Neural progenitor cell (in vitro differentiated cells): ENCODE data around the gene ZSCAN2. TPM values are rescaled to one million over a fixed set of nuclear protein-coding genes. Genes with fewer than 3 reads are reported as not detected.

Source experiments
- DNase-seq: peaks from one replicate; pipeline ENCODE4 v3.0.0-alpha.2; 2016; ENCODE audit warnings: low spot score
- H2AFZ ChIP-seq: fragments of 200-600 bp; sonication (generic); replicated peaks from 2 replicates; pipeline ENCODE4 v1.6.1; 2016; ENCODE audit warnings: antibody characterized with exemption
- H3F3A ChIP-seq: fragments of 200-600 bp; sonication (generic); 2 replicates; pipeline ENCODE4 v1.6.1; 2016; ENCODE audit warnings: antibody characterized with exemption, low read depth
- H3K27ac ChIP-seq: fragments of 200-600 bp; sonication (generic); 2 replicates; pipeline ENCODE4 v1.5.1; 2016; ENCODE audit warnings: mild to moderate bottlenecking
- H3K27me3 ChIP-seq: fragments of 200-600 bp; sonication (generic); 2 replicates; pipeline ENCODE4 v1.6.1; 2016; ENCODE audit warnings: mild to moderate bottlenecking, moderate library complexity
- H3K36me3 ChIP-seq: fragments of 200-600 bp; sonication (generic); 2 replicates; pipeline ENCODE4 v1.5.1; 2016
- H3K4me1 ChIP-seq: fragments of 200-600 bp; sonication (generic); 2 replicates; pipeline ENCODE4 v1.6.1; 2016; ENCODE audit warnings: mixed run types
- H3K4me2 ChIP-seq: fragments of 200-600 bp; sonication (generic); 2 replicates; pipeline ENCODE4 v1.6.1; 2016
- H3K4me3 ChIP-seq: fragments of 200-600 bp; sonication (generic); 2 replicates; pipeline ENCODE4 v1.5.1; 2016
- H3K79me2 ChIP-seq: fragments of 200-600 bp; sonication (generic); 2 replicates; pipeline ENCODE4 v1.6.1; 2016; ENCODE audit warnings: low read depth
- H3K9ac ChIP-seq: fragments of 200-600 bp; sonication (generic); 2 replicates; pipeline ENCODE4 v1.6.1; 2016
- H3K9me3 ChIP-seq: fragments of 200-600 bp; sonication (generic); 2 replicates; pipeline ENCODE4 v1.5.1; 2016; ENCODE audit warnings: low read depth
- H4K20me1 ChIP-seq: fragments of 200-600 bp; sonication (generic); 2 replicates; pipeline ENCODE4 v1.6.1; 2016; ENCODE audit warnings: low read depth
- H3K27ac Mint-ChIP-seq: 3 replicates; pipeline ENCODE4 v1.8.0; 2021; ENCODE audit warnings: mixed read lengths
- H3K27me3 Mint-ChIP-seq: 2 replicates; pipeline ENCODE4 v1.8.0; 2022; ENCODE audit warnings: low read depth, mild to moderate bottlenecking, inconsistent platforms, moderate library complexity, mixed read lengths; ENCODE audit not compliant: insufficient read depth
- H3K36me3 Mint-ChIP-seq: 3 replicates; pipeline ENCODE4 v1.8.0; 2021; ENCODE audit warnings: mixed read lengths
- H3K4me1 Mint-ChIP-seq: 3 replicates; pipeline ENCODE4 v1.8.0; 2021; ENCODE audit warnings: mixed read lengths
- H3K4me3 Mint-ChIP-seq: 3 replicates; pipeline ENCODE4 v1.8.0; 2021; ENCODE audit warnings: mild to moderate bottlenecking, moderate library complexity, mixed read lengths
- H3K9me3 Mint-ChIP-seq: 3 replicates; pipeline ENCODE4 v1.8.0; 2020; ENCODE audit warnings: mixed read lengths
- EZH2 ChIP-seq: fragments of 200-600 bp; sonication (generic); IDR thresholded peaks from 2 replicates; pipeline ENCODE4 v1.6.1; 2017; ENCODE audit warnings: antibody characterized with exemption, mild to moderate bottlenecking, moderate library complexity
- EZH2phosphoT487 ChIP-seq: fragments of 200-600 bp; sonication (generic); IDR thresholded peaks from 2 replicates; pipeline ENCODE4 v1.6.1; 2017; ENCODE audit warnings: antibody characterized with exemption
- total RNA-seq: library from RNA; depleted of rRNA; stranded (reverse); fragments of >200 nt; gene quantifications from 2 replicates; pipeline ENCODE4 v1.2.3, GENCODE V29; 2015; ENCODE audit warnings: low replicate concordance
- TF ChIP-seq, protein P1 (sequence below): fragments of 200-600 bp; sonication (generic); IDR thresholded peaks from 2 replicates; pipeline ENCODE4 v1.5.1; 2017; ENCODE audit warnings: antibody characterized with exemption, mild to moderate bottlenecking

The ZSCAN2 gene
- total RNA-seq, 1 donor from 2014 or later: 6.7 TPM

DNA sequence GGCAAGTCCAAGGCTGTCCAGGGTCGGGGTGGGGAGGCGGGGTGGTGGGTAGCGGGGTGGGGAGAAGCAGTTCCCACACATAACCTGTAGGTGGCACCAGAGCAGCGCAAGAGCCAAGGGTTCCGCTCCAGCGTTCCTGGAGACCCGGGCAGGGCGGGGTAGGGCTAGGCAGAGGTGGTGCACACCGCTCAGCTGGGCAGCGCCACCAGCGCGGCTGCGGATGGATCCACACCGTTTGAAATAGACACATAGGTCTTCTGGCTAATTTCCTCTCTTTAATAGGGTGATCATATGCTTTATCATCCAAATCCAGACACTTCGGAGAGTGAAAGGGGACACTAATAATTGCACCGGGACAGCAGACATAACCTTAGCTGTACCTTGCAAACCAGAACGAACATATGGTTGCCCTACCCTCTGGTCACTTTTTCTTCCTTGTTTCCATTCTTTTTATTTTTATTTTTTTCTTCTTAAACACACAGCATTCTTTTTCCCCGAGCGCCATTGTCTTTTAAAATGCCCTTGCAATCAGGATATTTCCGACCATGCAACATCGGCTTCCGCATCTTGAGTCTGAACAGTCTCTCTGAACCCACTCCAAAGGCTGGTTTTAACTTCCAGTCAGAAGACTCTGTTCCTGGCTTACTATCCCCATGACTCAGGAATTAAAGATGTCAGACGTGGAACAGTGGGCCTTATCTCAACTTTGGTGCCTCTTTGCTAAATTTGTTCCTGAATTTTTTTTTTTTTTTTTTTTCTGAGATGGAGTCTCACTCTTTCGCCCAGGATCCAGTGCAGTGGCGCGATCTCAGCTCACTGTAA is 12.5 kb upstream of the ZSCAN2 start:
- Mint-ChIP-seq H3K27ac (no peak overlapping the region), H3K9me3 (no peaks in the 10 kb centered on the region), H3K4me1 (peaks cover 19% of the 10 kb centered on the region), H3K27me3 (peaks cover 6% of the 10 kb centered on the region), H3K36me3 (no peaks in the 10 kb centered on the region), H3K4me3 (no peak overlapping the region)
- Histone ChIP-seq H3F3A (no peaks in the 10 kb centered on the region), H3K79me2 (no peaks in the 10 kb centered on the region), H3K27me3 (peaks cover 23% of the 10 kb centered on the region), H4K20me1 (no peaks in the 10 kb centered on the region), H3K4me3 (peak overlapping the region; percentile 22), H3K9ac (no peak overlapping the region), H3K9me3 (no peaks in the 10 kb centered on the region), H3K36me3 (no peaks in the 10 kb centered on the region), H3K27ac (no peak overlapping the region), H3K4me2 (peak overlapping the region; percentile 69), H2AFZ (no peak overlapping the region), H3K4me1 (no peaks in the 10 kb centered on the region)
- peak; percentile 95 for DNase-seq
- TF ChIP-seq EZH2: no peak
- no peak for TF ChIP-seq EZH2phosphoT487
- TF ChIP-seq, protein P1, sequence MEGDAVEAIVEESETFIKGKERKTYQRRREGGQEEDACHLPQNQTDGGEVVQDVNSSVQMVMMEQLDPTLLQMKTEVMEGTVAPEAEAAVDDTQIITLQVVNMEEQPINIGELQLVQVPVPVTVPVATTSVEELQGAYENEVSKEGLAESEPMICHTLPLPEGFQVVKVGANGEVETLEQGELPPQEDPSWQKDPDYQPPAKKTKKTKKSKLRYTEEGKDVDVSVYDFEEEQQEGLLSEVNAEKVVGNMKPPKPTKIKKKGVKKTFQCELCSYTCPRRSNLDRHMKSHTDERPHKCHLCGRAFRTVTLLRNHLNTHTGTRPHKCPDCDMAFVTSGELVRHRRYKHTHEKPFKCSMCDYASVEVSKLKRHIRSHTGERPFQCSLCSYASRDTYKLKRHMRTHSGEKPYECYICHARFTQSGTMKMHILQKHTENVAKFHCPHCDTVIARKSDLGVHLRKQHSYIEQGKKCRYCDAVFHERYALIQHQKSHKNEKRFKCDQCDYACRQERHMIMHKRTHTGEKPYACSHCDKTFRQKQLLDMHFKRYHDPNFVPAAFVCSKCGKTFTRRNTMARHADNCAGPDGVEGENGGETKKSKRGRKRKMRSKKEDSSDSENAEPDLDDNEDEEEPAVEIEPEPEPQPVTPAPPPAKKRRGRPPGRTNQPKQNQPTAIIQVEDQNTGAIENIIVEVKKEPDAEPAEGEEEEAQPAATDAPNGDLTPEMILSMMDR: peak; percentile 77

DNA sequence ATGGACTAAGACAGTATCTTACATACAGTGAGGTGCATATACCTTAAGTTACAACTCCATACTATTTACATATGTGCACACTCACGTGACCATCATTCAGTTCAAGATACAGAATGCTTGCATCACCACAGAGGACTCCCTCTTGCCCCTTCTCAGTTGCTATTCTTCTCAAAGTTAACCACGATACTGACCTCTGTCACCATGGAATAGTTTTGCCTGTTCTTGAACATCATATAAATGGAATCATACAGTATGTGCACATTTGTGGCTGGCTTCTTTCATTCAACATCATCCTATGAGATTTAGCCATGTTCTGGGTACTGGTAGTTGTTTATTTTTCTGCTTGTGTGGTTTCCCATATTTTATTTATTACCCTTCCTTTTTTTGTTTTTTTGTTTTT is 10.4 kb upstream of the ZSCAN2 start:
- Mint-ChIP-seq H3K36me3 (no peaks in the 10 kb centered on the region), H3K9me3 (peaks cover 8% of the 10 kb centered on the region), H3K4me1 (peaks cover 19% of the 10 kb centered on the region), H3K27ac (no peak overlapping the region), H3K4me3 (no peak overlapping the region), H3K27me3 (peaks cover 7% of the 10 kb centered on the region)
- TF ChIP-seq, protein P1: no peak
- TF ChIP-seq EZH2: no peak
- no peak for TF ChIP-seq EZH2phosphoT487
- no peak for DNase-seq
- no peak overlapping the region for H3K4me2 ChIP-seq
- no peak overlapping the region for H2AFZ ChIP-seq
- no peak overlapping the region for H3K4me3 ChIP-seq
- H3K27me3 ChIP-seq: peaks cover 23% of the 10 kb centered on the region
- no peak overlapping the region for H3K9ac ChIP-seq
- no peak overlapping the region for H3K27ac ChIP-seq
- H3K79me2 ChIP-seq: no peaks in the 10 kb centered on the region
- H4K20me1 ChIP-seq: no peaks in the 10 kb centered on the region
- H3K9me3 ChIP-seq: no peaks in the 10 kb centered on the region
- H3K4me1 ChIP-seq: no peaks in the 10 kb centered on the region
- H3F3A ChIP-seq: no peaks in the 10 kb centered on the region
- H3K36me3 ChIP-seq: no peaks in the 10 kb centered on the region

DNA sequence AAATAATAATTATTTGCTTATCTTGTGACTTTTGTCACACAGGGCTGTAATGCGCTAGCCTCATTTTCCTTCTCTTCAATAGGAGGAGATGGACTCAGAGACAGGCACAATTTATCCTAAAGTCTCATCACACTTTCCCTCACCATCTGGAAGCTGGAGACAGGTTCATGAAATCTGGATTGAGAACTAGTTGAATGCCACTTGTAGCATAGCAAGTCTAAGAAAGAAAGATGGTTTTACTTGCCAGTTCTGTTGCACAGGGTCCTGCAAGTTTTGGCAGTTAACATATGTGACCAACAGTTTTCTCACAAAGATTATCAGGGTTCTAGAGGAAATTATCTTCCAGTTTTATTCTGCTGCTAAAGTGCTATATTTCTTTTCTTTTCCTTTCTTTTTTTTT is 9.0 kb upstream of the ZSCAN2 start:
- DNase-seq: no peak
- Histone ChIP-seq H2AFZ (no peak overlapping the region), H3K36me3 (no peaks in the 10 kb centered on the region), H3K4me1 (no peaks in the 10 kb centered on the region), H3F3A (no peaks in the 10 kb centered on the region), H3K4me3 (no peak overlapping the region), H3K79me2 (no peaks in the 10 kb centered on the region), H4K20me1 (no peaks in the 10 kb centered on the region), H3K9ac (no peak overlapping the region), H3K27ac (no peak overlapping the region), H3K9me3 (no peaks in the 10 kb centered on the region), H3K4me2 (no peak overlapping the region), H3K27me3 (peaks cover 23% of the 10 kb centered on the region)
- Mint-ChIP-seq H3K27ac (no peak overlapping the region), H3K9me3 (peaks cover 8% of the 10 kb centered on the region), H3K36me3 (no peaks in the 10 kb centered on the region), H3K4me1 (peaks cover 9% of the 10 kb centered on the region), H3K4me3 (no peak overlapping the region), H3K27me3 (peaks cover 7% of the 10 kb centered on the region)
- TF ChIP-seq EZH2: no peak
- TF ChIP-seq, protein P1: no peak
- no peak for TF ChIP-seq EZH2phosphoT487
